IPS-11a (cell line): ENCODE measurements around the gene MORN1.

Source experiments
- H3K4me3 ChIP-seq: one replicate; pipeline ENCODE4 v1.5.1; 2013; ENCODE audit warnings: low read depth, low read length, control low read depth

The MORN1 gene

GRCh38 chr1:2422523-2422922 lies 31.2 kb upstream of the MORN1 start:
- no peak overlapping the region for H3K4me3 ChIP-seq

DNA sequence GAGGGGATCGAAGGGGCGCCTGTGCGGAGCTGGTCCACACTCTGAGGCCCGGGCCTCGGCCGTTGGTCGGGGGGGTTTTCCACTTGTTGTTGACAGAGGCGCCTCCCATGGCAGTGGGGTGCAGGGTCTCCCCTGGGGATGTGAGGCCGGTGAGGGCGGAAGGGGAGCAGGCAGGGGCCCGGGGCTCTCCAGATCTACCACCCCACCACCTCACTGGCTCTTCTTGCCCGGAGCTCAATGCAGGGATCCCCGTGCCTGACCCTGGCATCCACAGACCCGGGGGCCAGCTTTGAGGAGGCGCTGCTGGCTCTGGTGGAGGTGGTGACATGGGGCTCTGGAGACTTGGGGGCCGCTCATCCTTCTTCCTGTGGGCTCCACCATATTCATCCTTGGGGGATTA lies 28.1 kb upstream of the MORN1 start:
- H3K4me3 ChIP-seq, result no peak overlapping the region

DNA sequence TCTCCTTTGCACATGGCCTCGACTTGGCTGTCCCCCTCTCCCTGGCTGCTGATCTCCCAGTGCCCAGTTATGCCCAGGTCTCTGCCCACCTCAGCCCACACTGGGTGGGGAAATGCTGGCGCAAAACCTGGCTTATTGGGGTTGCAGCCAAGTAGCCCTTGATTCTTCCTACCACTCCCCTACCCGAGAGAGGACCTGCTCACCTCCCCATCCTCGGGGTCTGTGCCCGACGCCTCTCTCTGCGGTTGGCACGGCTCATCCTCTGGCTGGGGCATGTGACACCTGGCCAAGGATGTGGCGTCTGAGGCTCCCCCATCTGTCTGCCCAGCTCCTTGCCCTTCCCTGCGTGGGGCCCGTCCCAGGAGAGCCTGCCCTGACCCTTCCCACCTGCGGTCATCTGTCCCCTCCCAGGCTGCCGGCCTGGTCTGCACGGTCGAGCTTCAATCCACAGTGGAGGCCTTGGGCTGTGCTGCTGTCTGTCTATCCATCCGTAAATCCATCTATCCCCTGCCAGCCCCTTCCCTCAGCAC lies 27.5 kb upstream of the MORN1 start:
- no peak overlapping the region for H3K4me3 ChIP-seq

DNA sequence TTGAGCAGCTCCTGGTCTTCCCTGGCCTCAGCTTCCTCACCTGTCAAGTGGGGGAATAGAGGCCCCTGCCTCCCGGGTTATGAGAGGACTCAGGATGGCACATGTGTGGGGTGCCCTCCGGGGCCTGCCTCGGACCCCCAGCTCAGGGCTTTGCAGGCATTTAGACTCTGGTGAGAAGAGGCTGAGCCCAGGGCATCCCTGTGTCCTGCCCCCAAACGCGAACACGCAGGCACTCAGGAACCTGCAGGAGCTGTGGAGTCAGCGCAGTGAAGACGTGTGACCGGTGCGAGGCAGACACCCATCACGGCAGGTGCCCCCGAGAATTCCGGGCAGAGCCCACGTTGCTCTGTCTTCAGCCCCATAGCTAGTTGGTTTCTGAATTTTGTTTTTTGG lies 26.5 kb upstream of the MORN1 start:
- no peak overlapping the region for H3K4me3 ChIP-seq

- no peak overlapping the region for H3K4me3 ChIP-seq
Measured at GRCh38 chr1:2417083-2417832, 25.9 kb upstream of the MORN1 start.

DNA sequence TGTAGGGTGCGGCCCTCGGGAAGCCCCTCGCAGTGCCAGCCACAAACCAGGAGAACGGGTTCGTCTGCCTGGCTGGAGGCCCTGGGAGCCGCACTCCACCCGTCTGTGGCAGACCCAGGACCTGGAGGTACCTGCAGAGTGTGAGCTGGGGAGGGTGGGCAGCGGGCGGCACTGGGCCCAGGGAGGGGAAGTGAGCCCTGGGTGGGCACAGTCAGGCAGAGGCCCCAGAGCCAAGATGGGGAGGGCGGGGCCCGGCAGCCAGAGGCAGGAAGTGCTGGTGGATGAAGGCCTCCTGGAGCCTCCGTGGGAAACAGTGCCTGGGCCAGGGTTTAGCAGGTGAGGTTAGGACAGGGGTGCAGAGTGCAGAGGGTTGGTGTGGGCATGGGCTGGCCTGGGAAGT lies 25.0 kb upstream of the MORN1 start:
- H3K4me3 ChIP-seq, result no peak overlapping the region

DNA sequence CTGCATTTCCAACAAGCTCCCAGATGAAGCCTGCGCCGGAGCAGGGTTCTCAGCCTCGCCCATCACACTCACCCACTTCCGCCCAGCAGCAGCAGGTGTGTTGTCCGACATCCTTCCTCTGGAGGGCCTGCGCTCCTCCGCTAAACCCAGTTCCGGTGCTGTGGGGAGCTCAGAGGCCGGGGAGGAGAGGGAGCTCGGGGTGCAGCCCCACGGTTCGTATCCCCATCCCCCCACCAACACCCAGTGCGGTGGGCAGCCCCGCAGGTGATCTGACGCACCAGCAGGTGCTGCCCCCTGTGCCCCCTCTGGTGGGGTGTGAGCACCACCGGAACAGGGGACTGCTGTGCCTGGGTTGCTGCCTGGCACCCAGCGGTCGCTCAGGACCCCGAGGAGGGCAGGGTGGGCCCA lies 24.5 kb upstream of the MORN1 start:
- no peak overlapping the region for H3K4me3 ChIP-seq

- no peak overlapping the region for H3K4me3 ChIP-seq
Measured at GRCh38 chr1:2415337-2415736, 24.0 kb upstream of the MORN1 start.

DNA sequence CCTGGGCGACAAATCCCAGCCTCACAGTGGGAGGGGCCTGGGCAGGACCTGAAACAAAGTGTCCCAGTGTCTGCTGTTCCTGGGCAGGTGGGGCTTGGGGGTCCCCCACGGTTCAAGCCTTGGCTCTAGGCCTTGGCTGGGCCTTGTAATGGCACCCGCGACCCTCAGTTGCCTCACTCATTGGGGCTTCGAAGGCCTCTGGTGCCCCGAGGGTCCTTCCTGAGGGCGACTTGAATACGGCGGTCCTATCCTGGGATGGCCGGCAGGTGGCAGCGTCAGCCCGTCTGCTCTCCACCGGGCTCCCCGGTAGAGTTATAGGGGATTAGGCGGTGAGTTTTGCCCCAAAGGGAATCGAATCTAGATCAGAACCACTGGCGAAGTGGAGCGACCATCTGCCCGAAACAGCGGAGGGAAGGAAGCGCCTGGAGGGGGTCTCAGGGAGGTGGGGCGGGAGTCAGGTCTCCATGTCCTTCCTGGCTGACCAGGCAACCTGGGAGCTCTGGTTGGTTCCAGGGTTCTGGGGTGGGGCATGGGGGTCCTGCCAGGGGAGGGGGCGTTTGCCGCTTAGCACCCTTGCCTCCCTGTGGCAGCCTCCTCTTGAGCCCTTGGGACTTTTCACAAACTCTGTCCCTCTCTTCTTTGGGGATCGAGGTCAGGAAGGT lies 23.1 kb upstream of the MORN1 start:
- no peak overlapping the region for H3K4me3 ChIP-seq

DNA sequence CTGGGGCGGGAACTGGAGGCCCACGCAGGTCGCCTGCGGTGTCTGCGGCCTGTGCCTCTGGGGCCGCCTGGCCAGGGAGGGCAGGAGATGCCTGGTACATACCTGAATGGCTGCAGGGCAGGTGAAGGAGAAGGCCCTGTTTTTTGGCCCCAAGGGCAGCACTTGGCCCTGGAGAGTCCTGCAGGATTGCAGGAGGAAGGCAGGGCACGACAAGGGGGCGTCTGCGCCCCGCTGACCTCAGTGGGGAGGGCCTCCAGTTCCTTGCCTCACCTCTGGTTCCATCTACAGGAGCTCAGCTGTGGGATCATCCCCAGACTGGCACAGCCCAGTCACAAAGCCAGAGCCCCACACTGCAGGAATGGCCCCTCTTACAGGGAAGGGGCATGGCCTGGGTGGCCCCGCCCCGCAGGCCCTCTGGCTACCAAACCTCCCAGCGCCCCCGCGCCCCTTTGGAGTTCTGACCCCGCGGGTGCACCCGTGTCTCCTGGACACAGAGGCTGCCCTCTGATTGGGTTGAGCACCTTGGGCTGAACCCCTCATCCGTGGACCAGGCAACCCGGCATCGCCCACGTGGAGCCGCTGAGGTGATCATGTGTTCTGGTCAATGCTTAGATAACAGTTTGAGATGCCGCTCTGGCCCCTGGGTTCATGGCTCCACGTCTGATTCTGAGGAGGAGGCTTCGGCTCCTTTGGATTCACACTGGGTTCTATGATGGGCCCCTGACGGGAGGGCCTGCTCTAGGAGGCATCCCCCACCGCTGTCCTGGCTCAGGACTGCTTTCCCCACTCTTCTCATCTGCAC lies 22.3 kb upstream of the MORN1 start:
- peak overlapping the region; percentile 72 for H3K4me3 ChIP-seq

- H3K4me3 ChIP-seq, result peak overlapping the region; percentile 72
Measured at GRCh38 chr1:2412773-2413494, 21.6 kb upstream of the MORN1 start.

DNA sequence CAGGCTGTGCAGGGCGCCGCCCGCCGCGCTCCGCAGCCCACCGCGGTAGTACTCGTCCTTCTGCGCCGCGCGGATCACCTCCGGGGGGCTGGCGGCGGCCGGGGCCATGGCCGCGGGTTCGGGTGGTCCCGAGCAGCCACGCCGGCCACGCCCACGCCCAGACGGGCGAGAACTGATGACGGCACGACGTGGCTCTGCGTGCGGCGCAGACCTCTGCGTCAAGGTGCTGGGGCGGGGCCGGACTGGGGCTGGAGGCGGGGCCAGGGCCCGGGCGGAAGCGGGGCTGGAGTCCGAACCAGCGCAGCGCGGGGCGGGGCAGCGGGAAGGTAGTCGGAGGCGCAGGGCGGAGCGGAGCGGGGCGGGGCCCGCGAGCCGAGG lies 21.0 kb upstream of the MORN1 start, which contains the start of gene PEX10:
TSS of gene PEX10 (minus strand) at position 170 of the 378 bp plus-strand sequence. CDS start at position 108, 62 bp downstream.
- H3K4me3 ChIP-seq, result peak within 1 kb of the TSS; percentile 89

DNA sequence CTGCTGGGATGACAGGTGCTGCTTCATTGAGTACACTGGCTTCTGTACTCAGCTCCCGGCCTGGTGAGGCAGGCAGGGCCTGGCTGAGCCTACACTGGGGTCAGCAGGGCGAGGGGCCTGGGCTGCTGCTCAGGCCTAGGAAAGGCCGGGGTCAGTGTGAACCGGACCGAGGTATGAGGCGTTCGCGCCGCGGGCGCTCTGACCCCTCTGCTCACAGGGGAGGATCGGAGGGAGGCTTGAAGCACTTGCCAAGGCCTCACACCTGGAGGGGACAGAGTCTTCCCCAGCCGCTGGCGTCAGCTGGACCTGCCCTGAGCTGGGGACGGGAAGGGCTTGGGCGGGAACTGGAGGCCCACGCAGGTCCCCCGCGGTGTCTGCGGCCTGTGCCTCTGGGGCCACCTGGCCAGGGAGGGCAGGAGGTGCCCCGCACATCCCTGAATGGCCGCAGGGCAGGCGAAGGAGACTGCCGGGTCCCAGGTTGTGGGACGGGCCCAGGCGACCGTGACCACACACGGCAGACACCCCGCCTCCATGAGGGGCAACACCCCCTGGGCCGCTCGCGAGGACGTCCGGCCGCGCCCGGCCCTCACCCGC lies 20.5 kb upstream of the MORN1 start:
- H3K4me3 ChIP-seq, result peak overlapping the region; percentile 89

DNA sequence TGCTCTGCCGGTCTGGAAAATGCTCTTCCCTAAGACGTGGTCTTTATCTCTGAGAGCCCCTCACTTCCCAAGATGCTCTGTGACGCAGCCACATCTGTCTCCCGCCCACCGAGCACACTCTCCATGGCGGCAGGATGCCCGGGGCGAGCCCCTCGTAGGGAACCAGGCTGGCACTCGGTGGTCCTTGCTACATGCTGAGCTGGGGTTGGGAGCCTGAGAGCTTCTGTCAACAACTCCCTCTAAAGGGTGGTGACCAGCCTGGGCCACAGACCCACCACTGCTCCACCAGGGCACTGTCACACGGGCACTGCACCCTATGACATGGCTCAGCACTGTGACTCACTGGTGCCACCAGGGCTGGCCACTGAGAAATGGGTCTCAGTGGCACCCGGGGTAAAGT lies 18.4 kb upstream of the MORN1 start:
- H3K4me3 ChIP-seq, result no peak overlapping the region

DNA sequence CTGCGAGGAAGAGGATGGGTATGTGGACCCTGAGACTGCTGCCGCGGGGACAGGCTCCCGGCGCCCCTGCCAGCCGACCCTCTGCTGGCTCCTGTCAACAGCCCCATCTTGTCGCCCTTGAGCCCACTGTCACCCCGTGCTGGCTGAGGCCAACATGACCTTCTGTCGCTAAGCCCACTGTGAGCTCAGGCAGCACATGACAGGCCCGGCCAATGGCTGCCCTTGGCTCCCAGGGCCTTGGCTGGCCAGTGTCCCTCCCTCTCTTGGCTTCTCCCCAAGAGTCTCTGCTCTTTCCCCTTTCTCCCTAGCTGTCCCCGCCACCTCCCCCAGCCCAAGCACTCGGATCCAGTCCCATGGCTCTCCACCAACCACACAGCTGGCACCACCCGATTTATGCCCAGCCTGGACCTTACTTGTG lies 17.5 kb upstream of the MORN1 start:
- H3K4me3 ChIP-seq, result no peak overlapping the region

DNA sequence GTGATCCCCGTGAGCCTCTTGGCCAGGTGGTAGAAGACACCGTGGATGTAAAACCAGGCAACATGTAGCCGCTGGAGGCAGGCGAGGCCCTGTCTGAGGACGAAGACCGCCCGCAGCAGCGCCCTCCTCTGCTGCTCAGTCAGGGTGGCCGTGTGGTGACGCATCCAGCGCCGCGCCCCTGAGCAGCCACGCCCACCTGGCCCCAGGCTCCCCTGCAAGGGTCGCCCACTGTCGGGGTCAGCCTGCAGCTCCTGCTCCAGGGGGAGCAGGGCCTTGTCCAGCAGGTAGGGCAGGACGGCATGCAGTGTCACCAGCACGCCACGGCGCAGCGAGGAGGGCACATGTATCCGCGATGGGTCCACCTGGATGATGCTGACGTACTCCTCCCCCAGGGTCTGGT lies 17.1 kb upstream of the MORN1 start:
- H3K4me3 ChIP-seq, result no peak overlapping the region

DNA sequence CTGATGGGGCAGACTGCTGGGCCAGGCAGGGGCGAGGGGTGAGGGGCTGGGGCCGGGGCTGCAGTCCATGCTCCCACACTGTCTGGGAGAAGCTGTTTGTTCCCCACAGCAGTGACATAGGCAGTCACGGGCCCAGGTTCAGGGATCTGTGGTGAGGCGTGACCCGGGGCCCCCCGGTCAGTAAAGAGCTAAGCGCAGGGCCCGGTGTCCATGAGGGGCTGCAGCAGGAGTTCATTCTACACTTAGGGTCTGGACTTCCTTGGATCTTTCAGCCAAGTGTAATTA lies 16.6 kb upstream of the MORN1 start:
- H3K4me3 ChIP-seq, result no peak overlapping the region

DNA sequence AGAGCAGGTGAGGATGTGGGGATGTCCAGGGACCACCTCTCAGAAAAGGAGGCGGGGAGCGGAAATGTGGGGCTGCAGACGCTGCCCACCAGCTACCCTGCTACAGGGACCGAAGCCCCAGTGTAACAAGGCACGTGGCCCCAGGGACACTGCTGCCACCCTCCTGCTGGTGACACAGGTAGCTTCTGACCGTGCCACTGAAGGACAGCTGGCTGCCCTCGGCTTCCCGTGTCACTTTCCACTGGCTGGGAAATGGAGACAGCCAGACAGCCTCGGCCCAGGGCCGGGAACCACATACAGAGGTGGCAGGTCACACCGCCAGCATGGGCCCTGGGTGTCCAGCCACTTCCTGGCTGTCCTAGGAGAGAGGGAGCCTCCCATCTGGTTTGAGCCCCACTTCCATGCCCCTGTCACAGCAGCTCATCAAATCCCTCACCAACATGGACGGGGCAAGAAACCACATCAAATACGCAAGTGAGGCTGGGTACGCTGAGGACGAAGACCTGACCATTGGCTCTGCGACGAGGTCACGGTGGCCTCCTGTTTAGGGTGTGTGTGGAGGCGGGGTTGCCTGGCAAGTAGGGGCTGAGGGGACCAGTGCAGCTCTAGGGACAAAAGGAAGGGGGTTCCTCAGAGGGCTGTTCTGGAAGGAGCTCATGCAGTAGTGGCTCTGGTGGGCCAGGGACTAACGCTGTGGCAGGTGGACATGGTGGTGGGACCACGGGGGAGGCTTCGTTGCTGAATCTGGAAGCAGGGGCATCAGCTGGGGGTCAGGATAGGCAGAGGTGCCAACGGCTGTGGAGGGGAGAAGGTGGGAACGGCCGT lies 16.0 kb upstream of the MORN1 start:
- H3K4me3 ChIP-seq, result no peak overlapping the region

DNA sequence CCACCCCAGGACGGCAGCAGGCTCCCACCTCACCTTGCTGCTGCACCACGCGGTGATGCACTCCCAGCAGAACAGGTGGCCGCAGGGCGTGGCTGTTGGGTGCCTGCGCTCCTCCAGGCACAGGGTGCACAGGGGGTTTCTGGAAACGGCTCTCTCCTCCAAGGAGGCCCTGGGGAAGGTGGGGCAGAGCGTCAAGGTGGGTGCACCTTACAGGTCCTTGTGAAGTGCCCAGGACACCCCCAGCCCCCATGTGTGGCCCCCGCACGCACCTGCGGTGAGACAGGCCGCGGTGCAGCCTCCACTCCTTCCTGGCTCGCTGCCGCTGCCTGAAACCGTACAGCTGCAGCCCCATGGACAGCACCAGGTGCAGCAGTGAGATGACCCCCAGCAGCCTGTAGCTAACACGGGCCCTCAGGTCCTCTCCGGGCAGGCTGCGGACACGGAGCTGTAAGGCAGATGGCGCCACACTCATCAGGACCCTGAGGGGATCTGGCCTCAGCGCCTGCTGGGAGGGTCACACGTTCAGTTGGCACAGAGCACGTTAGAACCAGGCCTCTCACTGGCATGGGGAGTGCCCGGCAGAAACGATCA lies 15.2 kb upstream of the MORN1 start:
- no peak overlapping the region for H3K4me3 ChIP-seq
